Measurements from ENCODE around the gene CAND2. TPM values are rescaled to one million over a fixed set of nuclear protein-coding genes. Genes with fewer than 3 reads are reported as not detected.

The CAND2 gene
- total and polyA plus RNA-seq, 10 of the 15 experiments (the other 5 are each of a cell fraction or from before 2014, with no cell fraction given): 0.03 to 1.9 (median 0.52) TPM

DNA sequence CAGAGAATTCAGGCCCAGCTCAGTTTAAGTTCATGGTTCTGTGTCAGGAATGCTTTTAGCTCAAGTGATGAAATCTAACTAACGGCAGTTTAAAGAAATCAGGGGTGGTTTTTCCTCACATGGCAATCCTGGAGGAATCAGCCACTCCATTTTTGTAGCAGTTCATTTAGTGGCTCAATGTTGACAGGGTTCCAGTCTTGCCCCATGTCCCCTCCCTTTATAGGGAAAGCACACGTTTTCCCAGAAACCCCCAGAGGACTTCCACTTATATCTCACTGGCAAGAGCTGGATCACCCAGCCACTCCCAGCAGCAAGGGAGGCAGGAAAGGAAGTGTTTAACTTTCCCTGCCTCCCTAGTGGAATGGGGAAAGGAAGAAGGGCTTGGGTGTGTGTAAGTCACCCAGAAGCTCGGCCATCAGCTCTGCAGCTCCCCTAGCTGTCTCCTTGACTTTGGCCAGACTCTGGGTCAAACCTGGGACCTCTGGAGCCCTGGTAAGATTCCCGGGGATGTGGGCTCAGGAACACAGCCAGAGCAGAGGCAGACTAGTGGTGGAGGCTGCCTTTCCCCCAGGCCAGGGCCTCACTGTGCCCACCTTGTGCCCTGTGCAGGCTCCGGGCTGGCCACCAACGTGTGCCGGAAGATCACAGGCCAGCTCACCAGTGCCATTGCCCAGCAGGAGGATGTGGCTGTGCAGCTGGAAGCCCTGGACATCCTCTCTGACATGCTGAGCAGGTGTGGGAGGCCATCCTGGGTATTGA, 11.3 kb downstream of the CAND2 start:
- no peak overlapping the region for H2AFZ ChIP-seq (ENCODE audit: control insufficient read depth, low read depth, low read length)
- FAIRE-seq (no peak), ATAC-seq (no peak), DNase-seq (ENCODE audit: low read depth, low spot score) (no peak)
- ChIA-PET SMC1A (ENCODE audit: uncharacterized antibody, unreplicated experiment) (interaction anchor here (0.7 kb wide), 1 partner anchor 14 kb away, joined by 3 read pairs; no protein-coding TSS in a partner anchor), POLR2A (no interaction called here), RAD21 (ENCODE audit: unreplicated experiment) (interaction anchor here (0.7 kb wide), 1 partner anchor 33 kb away, joined by 3 read pairs; no protein-coding TSS in a partner anchor), CTCF (interaction anchor here (0.6 to 1.3 kb wide), 5 partner anchors 63 to 617 kb away, joined by 3 to 4 read pairs (median 3); partner anchors contain the start of gene TSEN2)
- H3K79me2 ChIP-seq (ENCODE audit: control insufficient read depth, insufficient read depth, low read length): no peaks in the 10 kb centered on the region
- H3K36me3 ChIP-seq (ENCODE audit: control insufficient read depth in 2 of 2, insufficient read depth in 2 of 2, low read length in 1 of 2): no peaks in the 10 kb centered on the region
- intact Hi-C loops (cut with micrococcal nuclease; ENCODE audit: unreplicated experiment) (no loop called here), in situ Hi-C loops (cut with MboI) (no loop called here)
- H3K27me3 ChIP-seq (replicated peaks in 1 of 2; ENCODE audit: control insufficient read depth in 2 of 2, insufficient read depth in 2 of 2, low read length in 1 of 2): peaks cover 0 to 2% of the 10 kb centered on the region in 2 experiments; a peak in 1 of 4 replicates
- H3K9me3 ChIP-seq (replicated peaks; ENCODE audit: control insufficient read depth, insufficient read depth, low read length): no peaks in the 10 kb centered on the region
- H3K4me1 ChIP-seq (ENCODE audit: control insufficient read depth, insufficient read depth, low read length): no peaks in the 10 kb centered on the region
- 31% methylated on average over 7 of the region's 7 CpGs for WGBS (ENCODE audit: insufficient coverage, insufficient replicate concordance, low lambda C conversion rate, missing lambda C conversion rate)
- no peak overlapping the region for H3K4me3 ChIP-seq
- no peak overlapping the region for H3K27ac ChIP-seq (ENCODE audit: control insufficient read depth, insufficient read depth)
- no peak overlapping the region for H3K4me2 ChIP-seq (ENCODE audit: control insufficient read depth, insufficient read depth)
- H3K9ac ChIP-seq (ENCODE audit: control insufficient read depth, insufficient read depth, low read length): no peak overlapping the region
- no peaks in the 10 kb centered on the region; the same call in 1 of the 2 replicates for H4K20me1 ChIP-seq (ENCODE audit: control insufficient read depth, insufficient read depth)
- BruUV-seq (replicated peaks): no TSS peak
- TF ChIP-seq POLR2AphosphoS2 (IDR thresholded peaks at IDR 0.05; ENCODE audit: low read depth, low read length) (no peak), POLR2A (IDR thresholded peaks at IDR 0.05; ENCODE audit: low read depth, low read length) (no peak), NBN (IDR thresholded peaks at IDR 0.05) (no peak), CEBPB (IDR thresholded peaks at IDR 0.05; ENCODE audit: borderline replicate concordance in 1 of 2, low read depth in 2 of 2, low read length in 2 of 2) (no peak)

DNA sequence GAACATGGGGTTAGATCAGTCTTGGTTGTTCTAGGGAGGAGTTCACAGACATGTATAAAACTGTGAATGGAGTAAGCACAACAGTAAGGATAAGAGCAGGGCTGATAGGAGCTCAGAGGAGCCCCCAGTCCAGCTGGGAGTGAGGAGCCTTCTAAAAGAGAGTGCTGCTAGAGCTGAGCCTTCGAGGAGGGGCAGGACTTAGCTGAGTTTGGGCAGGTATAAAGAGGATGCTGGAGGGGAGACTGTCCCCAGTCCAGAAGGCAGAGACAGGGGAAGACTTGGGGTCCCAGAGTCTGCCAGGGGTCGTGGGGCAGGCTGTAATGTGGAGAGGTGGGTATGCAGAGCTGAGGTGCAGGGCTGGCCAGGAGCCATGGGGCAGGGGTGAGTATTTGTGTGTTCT, 12.1 kb downstream of the CAND2 start:
- 0% methylated on average over 1 of the region's 2 CpGs for WGBS (ENCODE audit: insufficient coverage, insufficient replicate concordance, low lambda C conversion rate, missing lambda C conversion rate)
- Histone ChIP-seq H3K36me3 (ENCODE audit: control insufficient read depth in 2 of 2, insufficient read depth in 2 of 2, low read length in 1 of 2) (no peaks in the 10 kb centered on the region), H3K27me3 (replicated peaks in 1 of 2; ENCODE audit: control insufficient read depth in 2 of 2, insufficient read depth in 2 of 2, low read length in 1 of 2) (peaks cover 0 to 2% of the 10 kb centered on the region in 2 experiments; a peak in 1 of 4 replicates), H3K4me1 (ENCODE audit: control insufficient read depth, insufficient read depth, low read length) (no peaks in the 10 kb centered on the region), H4K20me1 (ENCODE audit: control insufficient read depth, insufficient read depth) (no peaks in the 10 kb centered on the region; the same call in 1 of the 2 replicates), H2AFZ (ENCODE audit: control insufficient read depth, low read depth, low read length) (no peak overlapping the region), H3K4me2 (ENCODE audit: control insufficient read depth, insufficient read depth) (no peak overlapping the region), H3K79me2 (ENCODE audit: control insufficient read depth, insufficient read depth, low read length) (no peaks in the 10 kb centered on the region), H3K27ac (ENCODE audit: control insufficient read depth, insufficient read depth) (no peak overlapping the region), H3K9me3 (replicated peaks; ENCODE audit: control insufficient read depth, insufficient read depth, low read length) (no peaks in the 10 kb centered on the region), H3K9ac (ENCODE audit: control insufficient read depth, insufficient read depth, low read length) (no peak overlapping the region), H3K4me3 (no peak overlapping the region)
- no peak for FAIRE-seq
- CTCF ChIA-PET: interaction anchor here (0.7 to 1.3 kb wide), 2 partner anchors 102 to 284 kb away, joined by 3 to 4 read pairs; no protein-coding TSS in a partner anchor
- BruUV-seq (replicated peaks): no TSS peak
- ATAC-seq: no peak
- TF ChIP-seq CREM (IDR thresholded peaks at IDR 0.05; ENCODE audit: low read depth): no peak
- TF ChIP-seq POU2F2 (IDR thresholded peaks at IDR 0.05; ENCODE audit: borderline replicate concordance, low read depth, low read length): no peak
- TF ChIP-seq NR2F1 (conservative IDR thresholded peaks at IDR 0.05): no peak
- no peak for TF ChIP-seq MXI1 (IDR thresholded peaks at IDR 0.05; ENCODE audit: low read depth, low read length)
- no peak for TF ChIP-seq ZNF687 (IDR thresholded peaks at IDR 0.05)
- TF ChIP-seq E2F8 (IDR thresholded peaks at IDR 0.05; ENCODE audit: low read depth, partially characterized antibody): no peak
- POLR2A ChIA-PET: no interaction called here
- in situ Hi-C loops (cut with MboI) (no loop called here), intact Hi-C loops (cut with micrococcal nuclease; ENCODE audit: unreplicated experiment) (no loop called here)
- no peak for DNase-seq (ENCODE audit: low read depth, low spot score)
- RAD21 ChIA-PET (ENCODE audit: unreplicated experiment): no interaction called here
- SMC1A ChIA-PET (ENCODE audit: uncharacterized antibody, unreplicated experiment): interaction anchor here (1.0 kb wide), 1 partner anchor 102 kb away, joined by 3 read pairs; no protein-coding TSS in a partner anchor

Data from GM12878 (cell line).